H1 (cell line): Measurements from ENCODE around the gene LHFPL6. TPM values are rescaled to one million over a fixed set of nuclear protein-coding genes. Genes with fewer than 3 reads are reported as not detected.

Source experiments
- CTCF ChIA-PET: fragments of 300-600 bp; sonication (Branson Sonifier 250); formaldehyde crosslinking; loops from one replicate; lab custom pipeline; 2021; ENCODE audit not compliant: partially characterized antibody; lab: Charles Lee
- POLR2A ChIA-PET: fragments of 300-600 bp; sonication (Branson Sonifier 250); formaldehyde crosslinking; loops from one replicate; lab custom pipeline; 2021; ENCODE audit warnings: inconsistent platforms; ENCODE audit not compliant: partially characterized antibody; lab: Charles Lee
- DNase-seq, 2 experiments: peaks; one replicate each; pipeline versions ENCODE4 v3.0.0 to v3.0.0-alpha.2; 2010 to 2022; ENCODE audit warnings: low spot score in 2 of 2, low read depth in 1 of 2, mixed read lengths in 1 of 2
- FAIRE-seq: peaks from 2 replicates; lab custom pipeline; 2011; peaks lifted over from hg19 to GRCh38; lab: Jason Lieb, UNC
- H2AFZ ChIP-seq: 2 replicates; pipeline ENCODE4 v1.8.1; 2012; ENCODE audit warnings: low read length, inconsistent platforms
- H2AK5ac ChIP-seq: 2 replicates; pipeline ENCODE4 v1.6.1; 2013; ENCODE audit warnings: low read depth, low read length
- H2BK120ac ChIP-seq: replicated peaks from 2 replicates; pipeline ENCODE3; 2013; ENCODE audit warnings: low read depth, low read length, inconsistent platforms
- H2BK12ac ChIP-seq: 2 replicates; pipeline ENCODE4 v1.6.1; 2013; ENCODE audit warnings: low read depth, low read length
- H2BK15ac ChIP-seq: 2 replicates; pipeline ENCODE4 v1.6.1; 2013; ENCODE audit warnings: low read length
- H2BK20ac ChIP-seq: 2 replicates; pipeline ENCODE4 v1.6.1; 2013; ENCODE audit warnings: low read length
- H2BK5ac ChIP-seq: 2 replicates; pipeline ENCODE4 v1.6.1; 2013; ENCODE audit warnings: low read depth, low read length
- H3K14ac ChIP-seq: 2 replicates; pipeline ENCODE4 v1.6.1; 2013; ENCODE audit warnings: inconsistent platforms; ENCODE audit not compliant: insufficient read length
- H3K18ac ChIP-seq: 2 replicates; pipeline ENCODE4 v1.6.1; 2013; ENCODE audit warnings: low read length; ENCODE audit errors: extremely low read depth
- H3K23ac ChIP-seq: 2 replicates; pipeline ENCODE4 v1.6.1; 2013; ENCODE audit warnings: inconsistent platforms; ENCODE audit not compliant: insufficient read length
- H3K23me2 ChIP-seq: 2 replicates; pipeline ENCODE4 v1.6.1; 2013; ENCODE audit warnings: low read depth, low read length
- H3K27ac ChIP-seq: 2 replicates; pipeline ENCODE4 v1.6.1; 2011; ENCODE audit warnings: low read depth, low read length, inconsistent platforms
- H3K27me3 ChIP-seq, 4 experiments: replicated peaks in 1 of 4; 1 replicate in 1 of 4; 2 replicates in 3 of 4; pipeline versions ENCODE4 v1.6.1 to v1.8.1; 2011 to 2013; ENCODE audit warnings: low read length in 3 of 4, mild to moderate bottlenecking in 3 of 4, inconsistent platforms in 2 of 4, mixed read lengths in 2 of 4, moderate library complexity in 1 of 4; ENCODE audit not compliant: control insufficient read depth in 3 of 4, insufficient read depth in 3 of 4; ENCODE audit errors: extremely low read depth in 1 of 4
- H3K36me3 ChIP-seq, 4 experiments: 2 replicates each; pipeline versions ENCODE4 v1.6.1 to v1.8.1; 2011 to 2013; ENCODE audit warnings: mild to moderate bottlenecking in 4 of 4, low read length in 3 of 4, moderate library complexity in 2 of 4, control low read depth in 1 of 4, inconsistent platforms in 1 of 4; ENCODE audit not compliant: insufficient read depth in 4 of 4, control insufficient read depth in 2 of 4
- H3K4ac ChIP-seq: replicated peaks from 2 replicates; pipeline ENCODE3; 2013; ENCODE audit warnings: low read length, low read depth, mixed read lengths, inconsistent platforms; ENCODE audit not compliant: insufficient read length
- H3K4me1 ChIP-seq, 4 experiments: replicated peaks in 1 of 4; 1 replicate in 1 of 4; 2 replicates in 3 of 4; pipeline versions ENCODE4 v1.6.1 to v1.8.1; 2011 to 2013; ENCODE audit warnings: low read length in 3 of 4, inconsistent platforms in 2 of 4, mixed read lengths in 1 of 4; ENCODE audit not compliant: insufficient read depth in 4 of 4, control insufficient read depth in 3 of 4
- H3K4me2 ChIP-seq, 2 experiments: 2 replicates each; pipeline versions ENCODE4 v1.6.1 to v1.8.1; 2011 to 2013; ENCODE audit warnings: low read depth in 2 of 2, low read length in 2 of 2, control low read depth in 1 of 2, inconsistent platforms in 1 of 2, mild to moderate bottlenecking in 1 of 2; ENCODE audit not compliant: insufficient read depth in 1 of 2
- H3K4me3 ChIP-seq, 4 experiments: fragments of 200-600, 300-600 bp in 1 of 4; sonication (generic), shearing (Covaris generic), sonication (Bioruptor Twin) in 1 of 4; 2 replicates each; pipeline versions ENCODE4 v1.5.1 to v1.8.1; 2011 to 2016; ENCODE audit warnings: low read length in 4 of 4, low read depth in 3 of 4, control low read depth in 2 of 4, inconsistent platforms in 2 of 4, mild to moderate bottlenecking in 2 of 4, mixed read lengths in 1 of 4, moderate library complexity in 1 of 4; ENCODE audit not compliant: insufficient read depth in 2 of 4; ENCODE audit errors: extremely low read depth in 1 of 4
- H3K56ac ChIP-seq: replicated peaks from 2 replicates; pipeline ENCODE3; 2013; ENCODE audit warnings: low read depth, mild to moderate bottlenecking, mixed read lengths, low read length, inconsistent platforms; ENCODE audit not compliant: insufficient read length
- H3K79me1 ChIP-seq: 2 replicates; pipeline ENCODE4 v1.6.1; 2013; ENCODE audit warnings: low read depth, low read length, control low read depth
- H3K79me2 ChIP-seq, 2 experiments: 2 replicates each; pipeline versions ENCODE4 v1.6.1 to v1.8.1; 2012 to 2013; ENCODE audit warnings: low read length in 2 of 2, mild to moderate bottlenecking in 2 of 2, inconsistent platforms in 1 of 2; ENCODE audit not compliant: insufficient read depth in 2 of 2, control insufficient read depth in 1 of 2
- H3K9ac ChIP-seq, 4 experiments: replicated peaks in 1 of 4; 1 replicate in 1 of 4; 2 replicates in 3 of 4; pipeline versions ENCODE4 v1.6.1 to v1.8.1; 2011 to 2013; ENCODE audit warnings: low read depth in 3 of 4, low read length in 3 of 4, control low read depth in 2 of 4, mild to moderate bottlenecking in 2 of 4, moderate library complexity in 2 of 4, inconsistent platforms in 1 of 4; ENCODE audit errors: extremely low read depth in 1 of 4
- H3K9me3 ChIP-seq, 2 experiments: 2 replicates each; pipeline versions ENCODE4 v1.6.1 to v1.8.1; 2012 to 2013; ENCODE audit warnings: mild to moderate bottlenecking in 2 of 2, moderate library complexity in 2 of 2, control low read depth in 1 of 2, inconsistent platforms in 1 of 2, low read depth in 1 of 2, low read length in 1 of 2, mixed read lengths in 1 of 2; ENCODE audit not compliant: insufficient read depth in 2 of 2
- H4K20me1 ChIP-seq, 2 experiments: replicated peaks in 1 of 2; 2 replicates each; pipeline versions ENCODE3 to v1.8.1; 2011 to 2013; ENCODE audit warnings: inconsistent platforms in 2 of 2, low read length in 2 of 2, mild to moderate bottlenecking in 1 of 2; ENCODE audit not compliant: insufficient read depth in 2 of 2, control insufficient read depth in 1 of 2
- H4K5ac ChIP-seq: 2 replicates; pipeline ENCODE4 v1.6.1; 2013; ENCODE audit warnings: low read length, low read depth, mixed read lengths, inconsistent platforms; ENCODE audit not compliant: insufficient read length
- H4K8ac ChIP-seq: 2 replicates; pipeline ENCODE4 v1.8.0; 2013; ENCODE audit warnings: mild to moderate bottlenecking, moderate library complexity, low read length, inconsistent platforms; ENCODE audit not compliant: insufficient read depth; ENCODE audit errors: extremely low read depth
- H4K91ac ChIP-seq: replicated peaks from 2 replicates; pipeline ENCODE3; 2013; ENCODE audit warnings: low read length, mixed read lengths, inconsistent platforms; ENCODE audit not compliant: insufficient read length
- ASH2L ChIP-seq: fragments of 200-600, 300-600 bp; sonication (generic); IDR thresholded peaks from one replicate; pipeline ENCODE4 v1.7.1; 2017; ENCODE audit warnings: low read length
- BACH1 ChIP-seq: IDR thresholded peaks from 2 replicates; pipeline ENCODE4 v1.6.1; 2012; ENCODE audit warnings: low read length, improper control_type of control experiment
- CBX8 ChIP-seq: fragments of 300-800, 300-1000 bp; sonication (generic); IDR thresholded peaks from 2 replicates; pipeline ENCODE4 v1.7.1; 2016; ENCODE audit warnings: low read depth, low read length, borderline replicate concordance
- CREB1 ChIP-seq: IDR thresholded peaks from 2 replicates; pipeline ENCODE4 v1.6.1; 2012; ENCODE audit warnings: inconsistent platforms
- EP300 ChIP-seq, 2 experiments: IDR thresholded peaks; 1 replicate in 1 of 2; 2 replicates in 1 of 2; pipeline ENCODE4 v1.6.1; 2011 to 2012; ENCODE audit warnings: low read depth in 2 of 2, low read length in 2 of 2, mild to moderate bottlenecking in 2 of 2, borderline replicate concordance in 1 of 2, inconsistent platforms in 1 of 2, moderate library complexity in 1 of 2
- NRF1 ChIP-seq: IDR thresholded peaks from 2 replicates; pipeline ENCODE4 v1.6.1; 2011; ENCODE audit warnings: mild to moderate bottlenecking, low read depth, low read length, improper control_type of control experiment
- POLR2A ChIP-seq, 2 experiments: IDR thresholded peaks; 1 replicate in 1 of 2; 2 replicates in 1 of 2; pipeline ENCODE4 v1.6.1; 2011; ENCODE audit warnings: low read depth in 2 of 2, low read length in 2 of 2, mild to moderate bottlenecking in 2 of 2; ENCODE audit errors: control extremely low read depth in 1 of 2
- SAP30 ChIP-seq: fragments of 300-600 bp; sonication (generic); IDR thresholded peaks from 2 replicates; pipeline ENCODE4 v1.7.1; 2012; ENCODE audit warnings: low read length, moderate library complexity, mild to moderate bottlenecking, inconsistent platforms; ENCODE audit not compliant: insufficient read depth, insufficient replicate concordance
- SP1 ChIP-seq: IDR thresholded peaks from 2 replicates; pipeline ENCODE4 v1.6.1; 2011; ENCODE audit warnings: low read depth, low read length
- SP4 ChIP-seq: IDR thresholded peaks from 2 replicates; pipeline ENCODE4 v1.6.1; 2012; ENCODE audit warnings: low read length, inconsistent platforms
- WGBS, 2 experiments: shearing (Covaris generic) in 1 of 2; methylation state at CpG; one replicate each; pipeline versions ENCODE4 v1.1.6 to v1.1.7; 2013 to 2015; ENCODE audit warnings: low lambda C conversion rate in 2 of 2, mixed read lengths in 2 of 2, inconsistent platforms in 1 of 2, low coverage in 1 of 2, missing lambda C conversion rate in 1 of 2; ENCODE audit not compliant: insufficient replicate concordance in 2 of 2, insufficient coverage in 1 of 2, insufficient read length in 1 of 2; ENCODE audit errors: extremely low coverage in 1 of 2, missing lambda C conversion rate in 1 of 2; 5-methylcytosine and 5-hydroxymethylcytosine counted together
- polyA plus RNA-seq, 7 experiments: library from polyadenylated mRNA; depleted of rRNA in 3 of 7; stranded (reverse) in 5 of 7; unstranded in 2 of 7; fragments of >200 nt in 5 of 7; fragments of 200-250 nt in 2 of 7; gene quantifications; 1 replicate in 5 of 7; 2 replicates in 1 of 7; 4 replicates in 1 of 7; pipeline versions ENCODE4 v1.2.1 to v1.2.3, GENCODE V29; 2011 to 2013; ENCODE audit warnings: missing spikeins in 2 of 7, mixed read lengths in 2 of 7
- total RNA-seq: library from RNA; stranded (reverse); fragmentation: NEBNext Ultra II Directional; extraction: Animal tissue kit (Norgen Biotek cat#: 25700); gene quantifications from 2 replicates; pipeline ENCODE4 v1.2.1, GENCODE V29; 2021
- TF ChIP-seq, protein P1 (sequence below): IDR thresholded peaks from 2 replicates; pipeline ENCODE4 v1.6.1; 2012; ENCODE audit warnings: inconsistent platforms

The LHFPL6 gene
- total and polyA plus RNA-seq, 2 of the 8 experiments (the other 6 are each of a cell fraction or from before 2014, with no cell fraction given): 7.6 to 17.0 TPM

GRCh38 chr13:39542361-39542760 lies 60.6 kb downstream of the LHFPL6 start:
- H3K4me2 ChIP-seq: no peak overlapping the region
- DNase-seq (no peak), FAIRE-seq (no peak)
- H3K36me3 ChIP-seq: no peaks in the 10 kb centered on the region
- no peaks in the 10 kb centered on the region for H3K23me2 ChIP-seq
- no peaks in the 10 kb centered on the region for H3K79me1 ChIP-seq
- H3K9ac ChIP-seq: no peak overlapping the region
- H4K91ac ChIP-seq: no peak overlapping the region
- no peak overlapping the region for H2BK15ac ChIP-seq
- no peak overlapping the region for H2AFZ ChIP-seq
- H3K9me3 ChIP-seq: no peaks in the 10 kb centered on the region
- no peaks in the 10 kb centered on the region for H3K79me2 ChIP-seq
- no peak overlapping the region for H4K8ac ChIP-seq
- no peak overlapping the region for H4K5ac ChIP-seq
- no peak overlapping the region for H3K14ac ChIP-seq
- H3K4me3 ChIP-seq: no peak overlapping the region
- no peak overlapping the region for H2BK120ac ChIP-seq
- H3K27me3 ChIP-seq: no peaks in the 10 kb centered on the region
- H2BK20ac ChIP-seq: no peak overlapping the region
- H3K4me1 ChIP-seq: no peaks in the 10 kb centered on the region; a peak in 1 of 7 replicates
- WGBS, 2 experiments: 88% methylated on average over 2 of the region's 2 CpGs; no CpG with 5 or more reads in 1 of the 2 experiments
- H2AK5ac ChIP-seq: no peak overlapping the region
- no peak overlapping the region for H2BK5ac ChIP-seq
- H3K27ac ChIP-seq: no peak overlapping the region
- H3K4ac ChIP-seq: no peak overlapping the region
- no peak overlapping the region for H3K23ac ChIP-seq
- CTCF ChIA-PET: no interaction called here
- POLR2A ChIA-PET: no interaction called here
- no peak for TF ChIP-seq EP300 (IDR thresholded peaks at IDR 0.05; ENCODE audit: borderline replicate concordance in 1 of 2, low read depth in 2 of 2, low read length in 2 of 2)
- TF ChIP-seq, protein P1, sequence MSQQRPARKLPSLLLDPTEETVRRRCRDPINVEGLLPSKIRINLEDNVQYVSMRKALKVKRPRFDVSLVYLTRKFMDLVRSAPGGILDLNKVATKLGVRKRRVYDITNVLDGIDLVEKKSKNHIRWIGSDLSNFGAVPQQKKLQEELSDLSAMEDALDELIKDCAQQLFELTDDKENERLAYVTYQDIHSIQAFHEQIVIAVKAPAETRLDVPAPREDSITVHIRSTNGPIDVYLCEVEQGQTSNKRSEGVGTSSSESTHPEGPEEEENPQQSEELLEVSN: no peak
- no peak for TF ChIP-seq CREB1
- TF ChIP-seq SP1: no peak
- TF ChIP-seq ASH2L: no peak
- TF ChIP-seq NRF1: no peak
- no peak for TF ChIP-seq CBX8
- TF ChIP-seq POLR2A (IDR thresholded peaks at IDR 0.05; ENCODE audit: control extremely low read depth in 1 of 2, low read depth in 2 of 2, low read length in 2 of 2): no peak
- TF ChIP-seq SP4: no peak
- no peak for TF ChIP-seq BACH1
- no peak for TF ChIP-seq SAP30
- TF ChIP-seq, all 59 proteins: peak for 0
- no peaks in the 10 kb centered on the region for H4K20me1 ChIP-seq
- no peak overlapping the region for H2BK12ac ChIP-seq
- no peak overlapping the region for H3K18ac ChIP-seq
- H3K56ac ChIP-seq: no peak overlapping the region
